ENCODE results near the gene GARIN3.
A peak's percentile ranks its signal among the peaks of the same experiment; 100 is the strongest.

- no peak for TF ChIP-seq EP300 (IDR thresholded peaks at IDR 0.05)
- peak; percentile 86 for TF ChIP-seq POLR2A (IDR thresholded peaks at IDR 0.05)
These were observed 23.5 kb downstream of the GARIN3 start, which contains the start of gene MED7 for GRCh38 chr5:157142317-157143126.

Data from ovary (tissue), 1 donor.